ENCODE results near the gene ZFAND3.

GRCh38 chr6:38055203-38055589, 235.7 kb downstream of the ZFAND3 start:
- TF ChIP-seq CTCF (conservative IDR thresholded peaks at IDR 0.05; ENCODE audit: low read depth, low read length) = no peak
- TF ChIP-seq EZH2 (IDR thresholded peaks at IDR 0.05; ENCODE audit: low read length, unreplicated experiment) = no peak

All from PC-3 (cell line).